GM13976 (cell line): ENCODE data around the gene SSC5D.
A peak's percentile ranks its signal among the peaks of the same experiment; 100 is the strongest.

Source experiments
- DNase-seq: peaks from one replicate; pipeline ENCODE4 v3.0.0; 2012; ENCODE audit warnings: low spot score
- in situ Hi-C: fragments of 300-500 bp; cut with MboI; formaldehyde crosslinking; loops from one replicate; pipeline ENCODE4 v1.12.0; 2022; ENCODE audit warnings: low sequenced_read_pairs, mixed read lengths, inconsistent platforms; ENCODE audit not compliant: unreplicated experiment
- TF ChIP-seq, protein P1 (sequence below): IDR thresholded peaks from 2 replicates; pipeline ENCODE4 v1.5.1; 2012; ENCODE audit warnings: borderline replicate concordance, mild to moderate bottlenecking; ENCODE audit not compliant: insufficient read depth; ENCODE audit errors: extremely low read depth, missing control alignments, control extremely low read depth

Gene SSC5D

GRCh38 chr19:55483706-55484592, 4.3 kb upstream of the SSC5D start:
- in situ Hi-C loops, result no loop called here
- TF ChIP-seq, protein P1, sequence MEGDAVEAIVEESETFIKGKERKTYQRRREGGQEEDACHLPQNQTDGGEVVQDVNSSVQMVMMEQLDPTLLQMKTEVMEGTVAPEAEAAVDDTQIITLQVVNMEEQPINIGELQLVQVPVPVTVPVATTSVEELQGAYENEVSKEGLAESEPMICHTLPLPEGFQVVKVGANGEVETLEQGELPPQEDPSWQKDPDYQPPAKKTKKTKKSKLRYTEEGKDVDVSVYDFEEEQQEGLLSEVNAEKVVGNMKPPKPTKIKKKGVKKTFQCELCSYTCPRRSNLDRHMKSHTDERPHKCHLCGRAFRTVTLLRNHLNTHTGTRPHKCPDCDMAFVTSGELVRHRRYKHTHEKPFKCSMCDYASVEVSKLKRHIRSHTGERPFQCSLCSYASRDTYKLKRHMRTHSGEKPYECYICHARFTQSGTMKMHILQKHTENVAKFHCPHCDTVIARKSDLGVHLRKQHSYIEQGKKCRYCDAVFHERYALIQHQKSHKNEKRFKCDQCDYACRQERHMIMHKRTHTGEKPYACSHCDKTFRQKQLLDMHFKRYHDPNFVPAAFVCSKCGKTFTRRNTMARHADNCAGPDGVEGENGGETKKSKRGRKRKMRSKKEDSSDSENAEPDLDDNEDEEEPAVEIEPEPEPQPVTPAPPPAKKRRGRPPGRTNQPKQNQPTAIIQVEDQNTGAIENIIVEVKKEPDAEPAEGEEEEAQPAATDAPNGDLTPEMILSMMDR, result no peak
- DNase-seq, result no peak

DNA sequence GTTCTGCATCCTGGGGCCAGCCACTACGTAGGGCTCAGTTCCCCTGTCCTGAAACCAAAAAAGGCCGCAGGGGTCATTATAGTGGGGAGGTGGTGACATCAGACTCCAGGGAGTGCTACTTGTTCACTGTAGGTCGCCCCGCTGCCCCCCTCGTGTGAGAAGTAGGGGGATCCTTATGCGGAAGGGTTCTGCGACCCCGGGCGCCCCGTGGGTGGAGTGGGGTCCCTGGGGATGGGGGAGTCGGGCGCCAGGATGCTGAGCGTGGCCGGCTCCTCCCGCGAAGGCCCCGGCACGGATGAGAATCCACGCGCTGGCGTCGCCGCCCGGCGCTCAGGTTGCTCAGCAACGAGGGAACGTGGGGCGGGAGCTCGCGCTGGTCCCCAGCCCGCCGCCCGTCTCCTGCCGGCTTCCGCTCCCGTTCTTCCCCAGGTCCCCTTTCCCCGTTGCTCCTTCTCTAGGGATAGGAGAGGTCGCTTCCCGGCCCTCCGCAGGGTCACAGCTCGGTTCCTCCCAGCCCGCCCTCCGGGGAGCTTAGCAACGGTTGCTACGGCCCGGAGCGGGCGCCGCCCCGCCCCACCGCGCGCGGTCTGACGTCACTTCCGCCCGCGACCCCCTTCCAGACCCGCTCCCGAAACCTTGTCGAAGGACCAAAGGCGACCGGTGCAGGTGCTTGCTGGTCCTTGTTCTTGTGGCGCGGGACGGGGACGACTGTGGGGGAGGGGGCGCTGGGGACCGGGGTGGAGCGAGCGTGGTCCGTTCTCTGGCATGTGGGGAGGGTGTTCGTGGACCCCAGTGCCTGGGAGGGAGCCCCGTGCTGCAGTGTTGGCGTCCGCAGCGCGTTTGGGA, 3.4 kb upstream of the SSC5D start, which contains the start of gene NAT14:
Gene NAT14 (plus strand): TSS at position 596 of the 846 bp plus-strand sequence. CDS start 521 bp downstream, outside the sequence.
- in situ Hi-C loops, result no loop called here
- TF ChIP-seq, protein P1, result no peak
- DNase-seq, result peak; percentile 93

DNA sequence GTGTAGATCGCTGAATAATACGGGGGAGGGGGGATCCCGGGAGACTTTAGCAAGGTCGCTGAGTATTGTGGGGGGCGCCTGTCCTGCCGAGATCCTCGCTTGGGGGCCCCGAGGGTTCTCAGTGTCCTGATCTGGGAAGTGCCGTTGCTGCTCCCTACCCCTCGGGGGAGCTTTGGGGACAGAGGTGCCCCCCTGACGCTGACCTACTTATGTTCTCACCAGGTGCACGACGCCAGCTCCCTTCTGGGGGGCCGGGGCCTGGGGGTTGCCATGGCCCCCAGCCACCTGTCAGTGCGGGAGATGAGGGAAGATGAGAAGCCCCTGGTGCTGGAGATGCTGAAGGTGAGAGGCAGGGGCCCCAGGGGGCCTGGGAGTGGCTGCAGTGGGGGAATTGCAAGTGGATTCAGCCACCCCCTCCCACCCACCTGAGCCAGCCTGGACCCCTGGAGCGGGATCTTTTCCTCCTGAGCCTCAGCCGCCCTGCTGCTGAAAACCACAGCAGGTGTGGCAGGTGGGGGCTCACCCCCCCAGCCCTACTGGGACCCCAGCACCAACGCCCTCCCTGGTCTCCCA, 2.7 kb upstream of the SSC5D start:
- in situ Hi-C loops, result no loop called here
- TF ChIP-seq, protein P1, result no peak
- no peak for DNase-seq

GRCh38 chr19:55486043-55486970, 1.9 kb upstream of the SSC5D start:
- no peak for DNase-seq
- in situ Hi-C loops, result no loop called here
- TF ChIP-seq, protein P1, result no peak

GRCh38 chr19:55486971-55487923, 989 bp upstream of the SSC5D start:
- in situ Hi-C loops, result no loop called here
- no peak for DNase-seq
- TF ChIP-seq, protein P1, result no peak
